ENCODE results near the gene FLOT2. TPM values are rescaled to one million over a fixed set of nuclear protein-coding genes. Genes with fewer than 3 reads are reported as not detected.
A peak's percentile ranks its signal among the peaks of the same experiment; 100 is the strongest.

Gene FLOT2
- polyA plus RNA-seq, 1 donor (not counting 4 experiments of a cell fraction or from before 2014, with no cell fraction given): 67.2 TPM

DNA sequence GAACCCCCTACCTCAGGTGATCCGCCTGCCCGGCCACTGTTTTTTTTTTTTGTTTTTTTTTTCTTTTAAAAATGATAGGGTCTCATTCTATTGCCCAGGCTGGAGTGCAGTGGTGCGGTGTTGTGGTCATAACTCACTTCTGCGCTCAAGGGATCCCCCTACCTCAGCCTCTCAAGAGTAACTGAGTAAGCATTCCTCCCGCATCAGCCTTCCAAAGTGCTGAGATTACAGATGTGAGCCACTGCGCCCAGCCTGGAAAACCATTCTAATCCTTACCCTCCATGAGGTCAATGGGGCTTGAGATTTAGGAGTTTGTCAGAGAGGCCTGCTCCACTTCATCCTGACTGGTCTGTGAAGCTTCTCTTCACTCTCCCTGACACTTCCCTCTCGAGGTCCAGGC, 30.3 kb downstream of the FLOT2 start:
- Histone ChIP-seq H3K4me2 (ENCODE audit: control insufficient read depth, extremely low read depth, insufficient read depth, low read depth, low read length) (no peak overlapping the region), H3K9ac (ENCODE audit: control insufficient read depth, extremely low read depth, insufficient read depth, low read length) (no peak overlapping the region), H3K36me3 (ENCODE audit: control insufficient read depth in 2 of 2, extremely low read depth in 1 of 2, insufficient read depth in 2 of 2, low read length in 2 of 2) (no peaks in the 10 kb centered on the region), H4K20me1 (ENCODE audit: control insufficient read depth, extremely low read depth, insufficient read depth, low read length) (no peaks in the 10 kb centered on the region), H3K9me1 (ENCODE audit: control insufficient read depth, extremely low read depth, insufficient read depth, low read length) (peaks cover 3% of the 10 kb centered on the region), H3K27ac (ENCODE audit: control insufficient read depth, insufficient read depth, low read length) (no peak overlapping the region), H2AFZ (ENCODE audit: control insufficient read depth, low read length) (no peak overlapping the region), H3K4me3 (ENCODE audit: control insufficient read depth in 2 of 3, extremely low read depth in 1 of 3, insufficient read depth in 2 of 3, low read depth in 1 of 3, low read length in 3 of 3) (no peak overlapping the region), H3K27me3 (ENCODE audit: control insufficient read depth, extremely low read depth, insufficient read depth, low read length) (no peaks in the 10 kb centered on the region), H3K9me3 (ENCODE audit: control insufficient read depth, low read depth, low read length) (no peaks in the 10 kb centered on the region), H3K4me1 (ENCODE audit: control insufficient read depth, extremely low read depth, insufficient read depth, low read length) (peaks cover 5% of the 10 kb centered on the region), H3K79me2 (ENCODE audit: control insufficient read depth, insufficient read depth, low read length) (no peaks in the 10 kb centered on the region)
- no peak for FAIRE-seq
- DNase-seq (ENCODE audit: low read depth, low spot score): no peak
- dilution Hi-C loops (cut with MboI; ENCODE audit: extremely low pct_ligation_motif_present, low sequenced_read_pairs): no loop called here
- no peak for TF ChIP-seq EZH2 (IDR thresholded peaks at IDR 0.05; ENCODE audit: low read length)
- TF ChIP-seq, protein P1, sequence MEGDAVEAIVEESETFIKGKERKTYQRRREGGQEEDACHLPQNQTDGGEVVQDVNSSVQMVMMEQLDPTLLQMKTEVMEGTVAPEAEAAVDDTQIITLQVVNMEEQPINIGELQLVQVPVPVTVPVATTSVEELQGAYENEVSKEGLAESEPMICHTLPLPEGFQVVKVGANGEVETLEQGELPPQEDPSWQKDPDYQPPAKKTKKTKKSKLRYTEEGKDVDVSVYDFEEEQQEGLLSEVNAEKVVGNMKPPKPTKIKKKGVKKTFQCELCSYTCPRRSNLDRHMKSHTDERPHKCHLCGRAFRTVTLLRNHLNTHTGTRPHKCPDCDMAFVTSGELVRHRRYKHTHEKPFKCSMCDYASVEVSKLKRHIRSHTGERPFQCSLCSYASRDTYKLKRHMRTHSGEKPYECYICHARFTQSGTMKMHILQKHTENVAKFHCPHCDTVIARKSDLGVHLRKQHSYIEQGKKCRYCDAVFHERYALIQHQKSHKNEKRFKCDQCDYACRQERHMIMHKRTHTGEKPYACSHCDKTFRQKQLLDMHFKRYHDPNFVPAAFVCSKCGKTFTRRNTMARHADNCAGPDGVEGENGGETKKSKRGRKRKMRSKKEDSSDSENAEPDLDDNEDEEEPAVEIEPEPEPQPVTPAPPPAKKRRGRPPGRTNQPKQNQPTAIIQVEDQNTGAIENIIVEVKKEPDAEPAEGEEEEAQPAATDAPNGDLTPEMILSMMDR (optimal IDR thresholded peaks at IDR 0.05 in 1 of 3, IDR thresholded peaks at IDR 0.05 in 1 of 3, conservative IDR thresholded peaks at IDR 0.05 in 1 of 3; ENCODE audit: extremely low read depth in 1 of 3, insufficient read depth in 2 of 3, low read length in 3 of 3): no peak

DNA sequence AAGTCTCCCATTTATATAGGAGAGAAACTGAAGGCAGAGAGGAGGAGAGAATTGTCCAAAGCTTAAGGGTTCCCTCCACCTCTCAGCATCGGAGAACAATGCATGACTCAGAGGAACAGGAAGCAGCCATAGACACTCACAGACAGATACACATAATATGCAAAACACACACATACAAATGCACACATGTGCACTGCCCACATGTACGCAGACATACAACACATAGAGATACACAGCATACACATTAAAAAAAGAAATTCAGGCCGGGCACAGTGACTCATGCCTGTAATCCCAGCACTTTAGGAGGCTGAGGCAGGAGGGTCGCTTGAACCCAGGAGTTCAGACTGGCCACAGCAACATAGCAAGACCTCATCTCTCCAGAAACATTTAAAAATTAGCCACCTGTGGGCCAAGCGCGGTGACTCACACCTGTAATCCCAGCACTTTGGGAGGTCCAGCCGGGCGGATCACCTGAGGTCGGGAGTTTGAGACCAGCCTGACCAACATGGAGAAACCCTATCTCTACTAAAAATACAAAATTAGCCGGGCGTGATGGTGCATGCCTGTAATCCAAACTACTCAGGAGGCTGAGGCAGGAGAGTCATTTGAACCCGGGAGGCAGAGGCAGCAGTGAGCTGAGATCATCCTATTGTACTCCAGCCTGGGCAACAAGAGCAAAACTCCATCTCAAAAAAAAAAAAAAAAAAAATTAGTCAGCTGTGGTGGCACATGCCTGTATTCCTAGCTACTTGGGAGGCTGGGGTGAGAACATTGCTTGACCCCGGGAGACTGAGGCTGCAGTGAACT, 31.4 kb downstream of the FLOT2 start:
- Histone ChIP-seq H3K27ac (ENCODE audit: control insufficient read depth, insufficient read depth, low read length) (no peak overlapping the region), H2AFZ (ENCODE audit: control insufficient read depth, low read length) (no peak overlapping the region), H4K20me1 (ENCODE audit: control insufficient read depth, extremely low read depth, insufficient read depth, low read length) (no peaks in the 10 kb centered on the region), H3K36me3 (ENCODE audit: control insufficient read depth in 2 of 2, extremely low read depth in 1 of 2, insufficient read depth in 2 of 2, low read length in 2 of 2) (no peaks in the 10 kb centered on the region), H3K4me2 (ENCODE audit: control insufficient read depth, extremely low read depth, insufficient read depth, low read depth, low read length) (no peak overlapping the region), H3K9ac (ENCODE audit: control insufficient read depth, extremely low read depth, insufficient read depth, low read length) (no peak overlapping the region), H3K9me1 (ENCODE audit: control insufficient read depth, extremely low read depth, insufficient read depth, low read length) (peaks cover 3% of the 10 kb centered on the region), H3K4me1 (ENCODE audit: control insufficient read depth, extremely low read depth, insufficient read depth, low read length) (peaks cover 5% of the 10 kb centered on the region), H3K27me3 (ENCODE audit: control insufficient read depth, extremely low read depth, insufficient read depth, low read length) (no peaks in the 10 kb centered on the region), H3K9me3 (ENCODE audit: control insufficient read depth, low read depth, low read length) (no peaks in the 10 kb centered on the region), H3K4me3 (ENCODE audit: control insufficient read depth in 2 of 3, extremely low read depth in 1 of 3, insufficient read depth in 2 of 3, low read depth in 1 of 3, low read length in 3 of 3) (no peak overlapping the region), H3K79me2 (ENCODE audit: control insufficient read depth, insufficient read depth, low read length) (no peaks in the 10 kb centered on the region)
- FAIRE-seq: peak; percentile 34
- dilution Hi-C loops (cut with MboI; ENCODE audit: extremely low pct_ligation_motif_present, low sequenced_read_pairs): no loop called here
- no peak for DNase-seq (ENCODE audit: low read depth, low spot score)
- no peak for TF ChIP-seq EZH2 (IDR thresholded peaks at IDR 0.05; ENCODE audit: low read length)
- TF ChIP-seq, protein P1 (optimal IDR thresholded peaks at IDR 0.05 in 1 of 3, IDR thresholded peaks at IDR 0.05 in 1 of 3, conservative IDR thresholded peaks at IDR 0.05 in 1 of 3; ENCODE audit: extremely low read depth in 1 of 3, insufficient read depth in 2 of 3, low read length in 3 of 3): no peak

Measured in keratinocyte (primary cell).